ENCODE measurements around the gene LAPTM5. TPM values are rescaled to one million over a fixed set of nuclear protein-coding genes. Genes with fewer than 3 reads are reported as not detected.

LAPTM5 gene
- total and polyA plus RNA-seq, 10 of the 15 experiments (the other 5 are each of a cell fraction or from before 2014, with no cell fraction given): 24.1 to 1,034 (median 687) TPM

DNA sequence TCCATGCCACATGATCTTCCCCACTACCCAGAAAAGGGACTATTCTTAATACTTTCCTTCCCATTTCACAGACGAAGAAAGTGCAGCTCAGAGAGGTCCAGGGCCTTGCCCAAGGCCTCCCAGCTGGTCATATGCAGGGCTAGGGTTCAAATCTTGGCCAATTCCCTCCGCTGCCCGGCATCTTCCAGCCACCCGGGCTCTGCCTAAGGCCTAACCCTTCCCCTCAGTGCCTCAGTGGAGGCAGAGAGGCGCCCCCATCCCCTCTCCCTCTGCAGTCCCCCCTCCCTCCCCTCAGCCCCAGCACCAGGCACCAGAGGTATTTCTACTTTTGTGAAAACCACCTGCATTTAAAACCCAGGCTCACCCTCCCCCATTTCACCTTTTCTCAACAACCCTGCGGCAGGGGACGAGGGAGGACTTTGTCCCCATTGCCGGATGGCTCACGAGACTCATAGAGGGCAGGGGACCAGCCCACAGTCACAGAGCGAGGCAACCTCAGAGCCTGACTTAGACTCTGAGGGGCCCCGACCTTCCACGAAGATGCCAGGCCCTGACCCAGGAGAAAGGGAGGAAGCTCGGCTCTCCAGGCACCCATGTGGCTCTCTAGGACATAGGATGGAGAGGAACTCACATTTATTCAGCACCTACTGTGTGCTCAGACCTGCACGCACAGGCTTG lies 12.3 kb downstream of the LAPTM5 start (continued):
- no peak for TF ChIP-seq RELA (IDR thresholded peaks at IDR 0.05; ENCODE audit: borderline replicate concordance, partially characterized antibody)
- no peak for TF ChIP-seq SIN3A (IDR thresholded peaks at IDR 0.05; ENCODE audit: low read depth, low read length)
- TF ChIP-seq, protein P1, sequence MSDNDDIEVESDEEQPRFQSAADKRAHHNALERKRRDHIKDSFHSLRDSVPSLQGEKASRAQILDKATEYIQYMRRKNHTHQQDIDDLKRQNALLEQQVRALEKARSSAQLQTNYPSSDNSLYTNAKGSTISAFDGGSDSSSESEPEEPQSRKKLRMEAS (IDR thresholded peaks at IDR 0.05; ENCODE audit: low read depth, low read length): no peak
- no peak for TF ChIP-seq RFX5 (IDR thresholded peaks at IDR 0.05; ENCODE audit: low read depth, low read length)
- no peak for TF ChIP-seq GABPA (IDR thresholded peaks at IDR 0.05; ENCODE audit: low read depth)
- TF ChIP-seq PML (IDR thresholded peaks at IDR 0.05; ENCODE audit: low read length): no peak
- no peak for TF ChIP-seq ZNF622 (IDR thresholded peaks at IDR 0.05)
- TF ChIP-seq ATF7 (IDR thresholded peaks at IDR 0.05; ENCODE audit: low read depth): no peak
- no peak for TF ChIP-seq RUNX3 (IDR thresholded peaks at IDR 0.05; ENCODE audit: low read length)
- TF ChIP-seq SMAD5 (IDR thresholded peaks at IDR 0.05; ENCODE audit: low read depth): no peak
- TF ChIP-seq POLR2AphosphoS5 (IDR thresholded peaks at IDR 0.05; ENCODE audit: low read length): peak; percentile 37; the same call in 1 of the 2 replicates
- no peak for TF ChIP-seq GATAD2B (conservative IDR thresholded peaks at IDR 0.05; ENCODE audit: low read depth)
- TF ChIP-seq EP300 (IDR thresholded peaks at IDR 0.05; ENCODE audit: borderline replicate concordance in 1 of 2, control insufficient read depth in 1 of 2, low read depth in 2 of 2, low read length in 2 of 2): peak in 1 of 2 experiments; percentile 21; a peak in 1 of 4 replicates
- TF ChIP-seq MLLT1 (IDR thresholded peaks at IDR 0.05): peak; percentile 75
- TF ChIP-seq IKZF1 (conservative IDR thresholded peaks at IDR 0.05): 0 out of 2 replicates have a peak, but pooled peaks have one; percentile 34
- no peak for TF ChIP-seq NFIC (IDR thresholded peaks at IDR 0.05; ENCODE audit: low read depth, low read length)
- no peak for TF ChIP-seq PBX3 (IDR thresholded peaks at IDR 0.05; ENCODE audit: insufficient replicate concordance, low read depth, low read length)
- TF ChIP-seq ZNF217 (IDR thresholded peaks at IDR 0.05): no peak
- no peak for TF ChIP-seq TCF7 (IDR thresholded peaks at IDR 0.05; ENCODE audit: borderline replicate concordance)
- no peak for TF ChIP-seq CEBPB (IDR thresholded peaks at IDR 0.05; ENCODE audit: borderline replicate concordance in 1 of 2, low read depth in 2 of 2, low read length in 2 of 2)
- 0 out of 2 replicates have a peak, but pooled peaks have one; percentile 25 for TF ChIP-seq HDGF (IDR thresholded peaks at IDR 0.05)
- TF ChIP-seq, protein P2, sequence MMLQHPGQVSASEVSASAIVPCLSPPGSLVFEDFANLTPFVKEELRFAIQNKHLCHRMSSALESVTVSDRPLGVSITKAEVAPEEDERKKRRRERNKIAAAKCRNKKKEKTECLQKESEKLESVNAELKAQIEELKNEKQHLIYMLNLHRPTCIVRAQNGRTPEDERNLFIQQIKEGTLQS (IDR thresholded peaks at IDR 0.05; ENCODE audit: borderline replicate concordance, extremely low read depth, low read depth, low read length): no peak
- no peak for TF ChIP-seq TAF1 (IDR thresholded peaks at IDR 0.05; ENCODE audit: borderline replicate concordance, low read depth, low read length)
- TF ChIP-seq TBL1XR1 (IDR thresholded peaks at IDR 0.05; ENCODE audit: low read depth, low read length): peak; percentile 5; the same call in 1 of the 2 replicates

Data from GM12878 (cell line).